GM21723 (cell line): ENCODE data around the gene KIF1A.
"Not testable (repeated sequence)": the region's sequence is repeated elsewhere in the genome, so short reads cannot be mapped to it uniquely, and the experiment has no call there.

Experiments
- ATAC-seq: cut with Tn5 transposase; IDR thresholded peaks from one replicate; pipeline ENCODE4 v1.9.1; 2021; ENCODE audit warnings: mild to moderate bottlenecking, moderate library complexity; ENCODE audit not compliant: unreplicated experiment

The KIF1A gene

GRCh38 chr2:240691631-240692420 lies 128.2 kb downstream of the KIF1A start, which contains the start of gene AQP12A:
AQP12A (plus strand) TSS chr2:240691866; CDS start chr2:240691914, 48 bp downstream.
- not testable (repeated sequence) for ATAC-seq

DNA sequence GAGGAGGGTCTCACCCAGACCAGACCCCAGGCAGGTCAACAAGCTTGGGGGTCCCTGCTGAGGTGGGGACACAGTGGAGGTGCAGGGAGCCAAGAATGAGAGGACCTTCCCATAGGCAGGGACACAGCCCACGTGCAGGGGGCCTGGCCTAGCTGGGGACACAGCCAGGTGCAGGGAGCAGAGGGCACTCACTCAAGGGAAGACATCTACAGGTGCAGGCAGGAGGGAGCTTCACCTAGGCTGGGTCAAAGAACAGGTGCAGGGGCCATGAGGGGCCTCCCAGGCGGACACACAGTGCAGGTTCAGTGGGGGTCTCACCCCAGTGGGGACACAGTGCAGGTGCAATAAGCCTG lies 129.0 kb downstream of the KIF1A start:
- ATAC-seq, result not testable (repeated sequence)

- not testable (repeated sequence) for ATAC-seq
These were observed 129.5 kb downstream of the KIF1A start for GRCh38 chr2:240690421-240691074.

- no peak for ATAC-seq
These were observed 130.0 kb downstream of the KIF1A start for GRCh38 chr2:240689975-240690374.

- no peak for ATAC-seq
These were observed 131.5 kb downstream of the KIF1A start for GRCh38 chr2:240688553-240688919.

DNA sequence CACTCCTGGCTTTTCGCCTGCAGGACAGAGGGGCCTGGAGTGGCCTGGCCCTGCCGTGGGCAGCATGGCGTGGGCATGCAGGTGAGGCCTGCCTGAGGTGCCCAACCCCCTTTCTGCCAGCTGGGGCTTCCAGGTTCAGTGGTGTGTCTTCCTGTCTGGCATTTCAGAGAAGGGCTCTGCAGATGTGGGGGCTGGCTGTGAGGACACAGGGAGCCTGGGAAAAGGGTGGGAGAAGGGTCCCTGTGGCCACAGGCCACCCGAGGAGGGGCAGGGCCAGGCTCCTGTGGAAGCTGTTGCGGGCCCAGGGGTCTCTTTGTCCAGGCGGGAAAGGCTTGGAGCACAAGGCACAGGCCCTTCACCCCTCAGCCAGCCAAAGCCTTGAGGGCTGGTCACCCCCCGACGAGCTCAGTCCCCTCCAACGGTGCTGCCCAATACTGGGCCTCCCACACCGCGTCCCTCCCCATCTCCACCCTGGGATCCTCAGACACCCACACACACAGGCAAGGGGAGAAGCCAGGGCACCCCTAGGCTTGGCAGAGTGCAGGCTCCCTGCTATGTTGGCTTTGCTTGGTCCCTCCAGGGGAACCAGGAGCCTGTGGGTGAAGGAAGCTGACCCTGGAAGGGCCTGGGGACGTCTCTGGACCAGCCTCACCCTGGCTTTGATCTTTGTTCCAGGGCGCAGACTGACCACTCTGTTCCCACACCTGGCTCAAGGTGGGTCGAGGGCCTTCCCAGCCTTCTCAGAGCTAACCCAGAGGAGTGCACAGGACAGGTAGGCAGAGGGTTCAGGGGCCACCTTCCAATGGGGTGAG lies 132.1 kb downstream of the KIF1A start:
- ATAC-seq, result no peak

DNA sequence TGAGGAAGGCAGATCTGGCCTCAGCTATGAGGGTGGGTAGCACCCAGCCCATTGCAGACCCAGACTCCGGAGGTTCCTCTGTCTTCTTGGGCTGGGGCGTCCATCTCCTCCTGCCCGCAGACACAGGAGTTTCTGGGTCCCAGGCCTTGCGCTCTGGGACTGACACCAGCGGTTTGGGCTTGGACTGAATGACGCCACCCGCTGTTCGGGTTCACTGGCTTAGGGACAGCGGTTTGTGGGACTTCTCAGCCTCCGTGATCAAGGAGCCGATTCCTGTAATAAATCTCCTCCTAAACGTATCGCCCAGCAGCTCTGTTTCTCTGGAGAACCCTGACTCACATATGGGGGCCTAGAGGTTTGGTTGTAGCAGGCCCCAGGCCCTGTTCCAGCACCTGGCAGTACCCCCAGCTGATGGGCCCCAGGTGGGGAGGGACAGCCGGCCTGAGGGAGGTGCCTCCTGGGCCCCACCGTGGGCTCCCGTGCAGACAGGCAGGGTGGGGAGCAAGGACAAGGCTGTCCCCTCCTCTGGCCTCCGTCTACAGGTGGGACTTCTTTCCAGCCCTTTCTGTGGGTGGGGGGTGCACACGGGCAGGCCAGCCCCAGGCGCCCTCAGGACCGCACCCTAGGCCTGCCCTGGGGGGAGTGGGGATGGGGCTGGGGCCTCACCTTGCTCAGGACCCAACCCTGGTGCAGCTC lies 132.8 kb downstream of the KIF1A start:
- no peak for ATAC-seq

DNA sequence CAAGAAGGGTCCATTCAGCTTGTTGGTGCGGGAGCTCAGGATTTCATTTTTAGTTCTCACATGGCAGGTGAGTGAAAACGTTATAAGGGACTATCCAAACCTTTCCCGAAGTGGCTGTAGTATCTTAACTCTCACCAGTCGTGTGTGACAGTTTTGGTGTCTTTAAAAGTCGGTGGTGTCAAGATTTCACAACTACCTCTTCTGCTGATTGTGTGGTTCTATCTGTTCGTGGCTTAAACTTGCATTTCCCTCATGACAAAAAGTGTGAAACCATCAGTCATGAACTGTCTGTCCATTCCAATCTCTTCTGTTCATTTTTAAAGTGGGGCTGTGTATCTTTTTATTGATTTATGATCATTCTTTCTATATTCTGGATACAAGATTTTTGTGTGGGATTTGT lies 133.6 kb downstream of the KIF1A start:
- no peak for ATAC-seq

DNA sequence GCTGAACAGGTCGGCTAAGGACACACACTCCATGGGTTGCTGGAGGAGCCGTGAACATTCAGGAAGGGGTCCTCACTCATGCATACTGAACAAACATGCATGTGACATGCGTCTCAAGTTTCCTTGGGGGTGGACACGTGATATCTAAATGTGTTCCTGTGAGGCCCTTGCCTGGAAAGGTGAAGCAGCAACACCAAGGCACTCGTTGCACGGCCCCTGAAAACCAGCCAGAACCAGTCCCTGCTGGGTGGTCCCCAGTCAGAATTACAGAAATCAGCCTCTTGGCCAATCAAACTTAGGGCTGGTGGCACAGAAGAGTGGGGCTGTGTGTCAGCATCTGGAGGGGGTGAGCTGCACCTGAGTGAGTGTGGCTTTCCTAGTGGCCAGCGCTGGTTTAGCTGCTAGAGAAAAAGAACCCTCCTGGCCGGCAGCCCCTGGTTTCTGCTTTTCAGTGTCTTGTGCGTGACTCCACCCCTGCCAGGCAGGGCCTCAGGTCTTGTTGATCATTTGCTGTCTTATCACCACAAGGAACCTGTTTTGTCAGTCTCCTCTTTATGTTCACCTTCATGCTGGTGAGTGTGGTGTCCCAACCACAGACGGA lies 134.1 kb downstream of the KIF1A start:
- ATAC-seq, result no peak

DNA sequence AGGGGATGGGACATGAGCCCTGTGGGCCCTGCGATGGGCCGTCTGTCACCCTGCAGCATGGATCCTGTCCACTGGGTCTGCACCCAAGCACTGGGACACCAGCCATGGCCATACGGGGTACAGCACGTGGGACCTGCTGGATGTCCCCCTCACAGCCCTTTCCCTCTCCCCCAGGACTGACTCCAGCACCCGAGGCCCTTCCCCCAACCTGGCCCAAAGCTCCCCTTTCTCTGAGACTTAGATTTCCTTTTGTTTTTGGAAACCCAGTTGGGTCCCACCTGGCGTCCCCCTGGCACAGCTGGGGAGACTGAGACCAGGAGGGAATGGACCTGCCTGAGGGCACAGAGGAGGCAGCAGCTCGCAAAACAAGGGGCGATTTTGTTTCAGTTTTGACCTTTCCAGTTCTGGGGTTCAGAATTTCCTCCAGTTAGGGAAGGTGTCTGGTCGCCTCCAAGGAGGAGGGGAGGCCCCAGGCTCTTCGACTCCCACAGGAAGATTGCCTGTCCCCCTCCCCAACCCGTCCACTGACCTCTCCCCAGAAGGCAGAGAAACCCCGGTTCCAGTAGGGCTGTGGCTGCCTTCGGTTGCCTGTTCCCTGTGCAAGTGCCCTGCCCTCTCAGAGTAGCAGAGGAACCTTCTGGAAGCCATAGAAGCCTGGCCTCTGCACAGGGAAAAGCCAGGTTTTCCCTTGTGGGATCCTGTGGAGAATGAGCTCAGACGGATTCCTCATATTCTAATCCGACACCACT lies 135.9 kb downstream of the KIF1A start:
- not testable (repeated sequence) for ATAC-seq

- not testable (repeated sequence) for ATAC-seq
These were observed 136.6 kb downstream of the KIF1A start for GRCh38 chr2:240683329-240683979.

- ATAC-seq, result not testable (repeated sequence)
These were observed 137.4 kb downstream of the KIF1A start, which contains the start of gene AQP12B for GRCh38 chr2:240682431-240683224. AQP12B (minus strand) TSS chr2:240682885; CDS start chr2:240682837, 48 bp downstream.

- ATAC-seq, result not testable (repeated sequence)
These were observed 139.8 kb downstream of the KIF1A start for GRCh38 chr2:240680185-240680584.

DNA sequence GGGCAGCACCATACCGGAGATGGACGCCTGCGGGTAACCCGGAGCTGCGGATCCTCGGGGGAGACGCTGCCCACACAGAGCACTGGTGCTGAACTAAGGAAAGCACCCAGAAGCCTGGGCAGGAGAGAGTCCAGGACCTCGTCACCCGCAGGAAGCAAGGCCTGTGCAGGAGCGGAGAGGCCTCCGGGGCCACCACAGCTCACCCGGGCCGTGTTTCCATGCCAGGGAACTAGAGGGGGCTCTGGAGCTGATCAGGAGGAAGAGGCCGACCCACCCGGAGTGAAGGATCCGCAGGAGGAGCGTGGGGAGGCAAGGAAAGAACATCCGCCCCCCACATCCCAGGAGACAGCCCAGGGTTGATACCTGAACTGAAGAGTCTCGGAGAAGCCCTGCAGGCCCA lies 141.1 kb downstream of the KIF1A start:
- ATAC-seq, result not testable (repeated sequence)

DNA sequence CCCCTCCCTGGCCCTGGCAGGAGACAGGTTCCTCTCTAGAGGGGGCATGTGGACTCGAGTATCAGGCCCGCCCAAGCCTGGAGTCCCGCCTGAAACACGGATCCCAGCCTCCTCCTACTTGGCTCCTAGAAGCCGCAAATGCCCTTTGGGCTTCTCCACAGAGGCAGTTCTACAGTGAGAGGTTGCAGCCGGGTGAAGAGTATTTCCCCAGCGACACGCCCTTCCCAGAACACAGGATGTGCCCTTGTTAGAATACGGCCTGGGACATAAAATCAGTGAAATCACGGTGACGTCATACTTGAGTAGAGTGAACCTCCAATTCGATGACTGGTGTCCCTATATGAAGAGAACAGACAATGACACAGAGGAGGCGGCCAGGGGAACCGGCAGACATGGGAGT lies 142.0 kb downstream of the KIF1A start:
- not testable (repeated sequence) for ATAC-seq

DNA sequence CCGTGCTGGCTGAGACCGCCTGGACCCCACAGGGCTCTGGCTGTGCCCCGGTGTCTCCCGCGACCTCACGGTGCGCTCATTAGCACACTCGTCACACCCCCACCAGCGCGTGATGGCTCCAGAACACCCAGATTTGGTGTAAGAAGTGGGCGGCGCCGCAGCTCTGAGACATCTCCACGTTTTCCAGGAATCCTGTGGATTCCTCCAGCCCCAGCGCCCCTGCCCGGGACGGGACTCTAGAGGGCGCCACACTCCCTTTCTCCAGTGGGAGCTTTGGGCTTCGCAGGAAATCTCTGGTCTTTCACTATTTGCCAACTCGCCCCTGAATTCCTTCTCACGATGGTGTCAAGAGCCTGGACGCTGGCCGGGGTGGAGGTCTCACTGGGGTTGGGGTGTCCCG lies 144.7 kb downstream of the KIF1A start:
- ATAC-seq, result not testable (repeated sequence)

DNA sequence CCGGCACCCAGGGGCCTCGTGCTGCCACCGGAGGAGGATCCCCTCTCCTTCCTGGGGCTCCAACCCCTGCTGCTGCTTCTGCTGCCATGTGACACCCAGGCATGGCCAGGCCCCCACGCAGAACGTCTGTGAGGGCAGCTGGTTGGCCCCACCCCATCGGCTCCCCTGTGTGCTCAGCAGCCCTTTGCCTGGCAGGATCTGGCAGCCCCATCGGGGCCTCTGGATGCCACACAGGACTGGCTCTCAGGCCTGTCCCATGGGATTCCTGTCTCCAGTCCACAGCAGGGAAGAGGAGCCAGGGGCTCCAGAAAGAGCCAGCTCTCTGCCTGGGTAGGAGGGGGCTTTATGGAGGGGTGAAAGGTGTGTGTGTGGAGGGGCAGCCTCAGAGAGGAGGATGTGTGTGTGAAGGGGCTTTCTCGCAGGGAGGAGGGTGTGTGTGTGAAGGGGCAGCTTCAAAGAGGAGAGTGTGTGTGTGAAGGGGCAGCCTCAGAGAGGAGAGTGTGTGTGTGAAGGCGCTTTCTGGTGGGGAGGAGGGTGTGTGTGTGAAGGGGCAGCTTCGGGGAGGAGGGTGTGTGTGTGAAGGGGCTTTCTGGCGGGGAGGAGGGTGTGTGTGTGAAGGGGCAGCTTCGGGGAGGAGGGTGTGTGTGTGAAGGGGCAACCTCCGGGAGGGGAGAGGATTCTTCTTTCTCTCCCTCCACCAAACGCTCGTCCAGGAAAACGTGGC lies 145.4 kb downstream of the KIF1A start:
- not testable (repeated sequence) for ATAC-seq
